Gastrocnemius medialis (tissue), 4 donors: ENCODE results near the gene AGO3.

Experiments used
- CTCF ChIP-seq, 5 experiments: fragments of 450-650 bp in 3 of 5; fragments of 200-600 bp in 2 of 5; sonication (generic) in 2 of 5; IDR thresholded peaks in 4 of 5; conservative IDR thresholded peaks in 1 of 5; 1 replicate in 4 of 5; 2 replicates in 1 of 5; pipeline ENCODE4 v1.5.1; 2016 to 2019; ENCODE audit warnings: antibody characterized with exemption in 5 of 5, mild to moderate bottlenecking in 3 of 5, moderate library complexity in 3 of 5
- POLR2A ChIP-seq, 2 donors: fragments of 450-650 bp; IDR thresholded peaks; one replicate each; pipeline ENCODE4 v1.6.1; 2017; ENCODE audit warnings: antibody characterized with exemption in 2 of 2, mild to moderate bottlenecking in 2 of 2, moderate library complexity in 2 of 2

GRCh38 chr1:35931446-35932157 lies 697 bp downstream of the AGO3 start:
- TF ChIP-seq POLR2A (IDR thresholded peaks at IDR 0.05) (no peak), CTCF (IDR thresholded peaks at IDR 0.05 in 4 of 5, conservative IDR thresholded peaks at IDR 0.05 in 1 of 5) (no peak)
